Measurements from ENCODE around the gene CHRNA7.

The CHRNA7 gene

GRCh38 chr15:32099097-32099785 lies 68.9 kb downstream of the CHRNA7 start:
- no peak for TF ChIP-seq POLR2A (IDR thresholded peaks at IDR 0.05; ENCODE audit: low read depth, low read length)
- DNase-seq (ENCODE audit: insufficient read length, low spot score) (no peak), FAIRE-seq (no peak)

- no peak for TF ChIP-seq POLR2A (IDR thresholded peaks at IDR 0.05; ENCODE audit: low read depth, low read length)
- FAIRE-seq, result no peak
- DNase-seq (ENCODE audit: insufficient read length, low spot score), result no peak
These were observed 69.8 kb downstream of the CHRNA7 start for GRCh38 chr15:32099956-32100684.

GRCh38 chr15:32104061-32104995 lies 74.0 kb downstream of the CHRNA7 start:
- DNase-seq (ENCODE audit: insufficient read length, low spot score), result no peak
- FAIRE-seq, result no peak

GRCh38 chr15:32105258-32106241 lies 75.2 kb downstream of the CHRNA7 start:
- no peak for DNase-seq (ENCODE audit: insufficient read length, low spot score)
- no peak for FAIRE-seq
- TF ChIP-seq POLR2A (IDR thresholded peaks at IDR 0.05; ENCODE audit: low read depth, low read length), result no peak

More at GRCh38 chr15:32104061-32104995, 74.0 kb downstream of the CHRNA7 start:
- TF ChIP-seq POLR2A (IDR thresholded peaks at IDR 0.05; ENCODE audit: low read depth, low read length), result no peak

GRCh38 chr15:32106401-32107381 lies 76.4 kb downstream of the CHRNA7 start:
- TF ChIP-seq POLR2A (IDR thresholded peaks at IDR 0.05; ENCODE audit: low read depth, low read length), result no peak
- FAIRE-seq (no peak), DNase-seq (ENCODE audit: insufficient read length, low spot score) (no peak)

GRCh38 chr15:32107477-32108080 lies 77.3 kb downstream of the CHRNA7 start:
- DNase-seq (ENCODE audit: insufficient read length, low spot score), result no peak
- no peak for FAIRE-seq
- TF ChIP-seq POLR2A (IDR thresholded peaks at IDR 0.05; ENCODE audit: low read depth, low read length), result no peak

- no peak for TF ChIP-seq POLR2A (IDR thresholded peaks at IDR 0.05; ENCODE audit: low read depth, low read length)
- FAIRE-seq, result no peak
These were observed 78.3 kb downstream of the CHRNA7 start for GRCh38 chr15:32108661-32109060.

GRCh38 chr15:32112101-32112500 lies 81.8 kb downstream of the CHRNA7 start:
- TF ChIP-seq POLR2A (IDR thresholded peaks at IDR 0.05; ENCODE audit: low read depth, low read length), result no peak
- FAIRE-seq, result no peak
- no peak for DNase-seq (ENCODE audit: insufficient read length, low spot score)

More at GRCh38 chr15:32108661-32109060, 78.3 kb downstream of the CHRNA7 start:
- no peak for DNase-seq (ENCODE audit: insufficient read length, low spot score)

GRCh38 chr15:32113224-32113623 lies 82.9 kb downstream of the CHRNA7 start:
- no peak for DNase-seq (ENCODE audit: insufficient read length, low spot score)
- FAIRE-seq, result no peak
- no peak for TF ChIP-seq POLR2A (IDR thresholded peaks at IDR 0.05; ENCODE audit: low read depth, low read length)

- no peak for FAIRE-seq
- no peak for TF ChIP-seq POLR2A (IDR thresholded peaks at IDR 0.05; ENCODE audit: low read depth, low read length)
- DNase-seq (ENCODE audit: insufficient read length, low spot score), result no peak
These were observed 86.8 kb downstream of the CHRNA7 start for GRCh38 chr15:32117122-32117521.

- FAIRE-seq, result no peak
- TF ChIP-seq POLR2A (IDR thresholded peaks at IDR 0.05; ENCODE audit: low read depth, low read length), result no peak
- no peak for DNase-seq (ENCODE audit: insufficient read length, low spot score)
These were observed 89.0 kb downstream of the CHRNA7 start for GRCh38 chr15:32119286-32119685.

All from H54 (cell line).